HG02938 (cell line): ENCODE results near the gene RPS21.

ENCODE experiments used
- ATAC-seq: cut with Tn5 transposase; IDR thresholded peaks from one replicate; pipeline ENCODE4 v1.9.1; 2021; ENCODE audit warnings: mild to moderate bottlenecking, moderate library complexity; ENCODE audit not compliant: unreplicated experiment

The RPS21 gene

DNA sequence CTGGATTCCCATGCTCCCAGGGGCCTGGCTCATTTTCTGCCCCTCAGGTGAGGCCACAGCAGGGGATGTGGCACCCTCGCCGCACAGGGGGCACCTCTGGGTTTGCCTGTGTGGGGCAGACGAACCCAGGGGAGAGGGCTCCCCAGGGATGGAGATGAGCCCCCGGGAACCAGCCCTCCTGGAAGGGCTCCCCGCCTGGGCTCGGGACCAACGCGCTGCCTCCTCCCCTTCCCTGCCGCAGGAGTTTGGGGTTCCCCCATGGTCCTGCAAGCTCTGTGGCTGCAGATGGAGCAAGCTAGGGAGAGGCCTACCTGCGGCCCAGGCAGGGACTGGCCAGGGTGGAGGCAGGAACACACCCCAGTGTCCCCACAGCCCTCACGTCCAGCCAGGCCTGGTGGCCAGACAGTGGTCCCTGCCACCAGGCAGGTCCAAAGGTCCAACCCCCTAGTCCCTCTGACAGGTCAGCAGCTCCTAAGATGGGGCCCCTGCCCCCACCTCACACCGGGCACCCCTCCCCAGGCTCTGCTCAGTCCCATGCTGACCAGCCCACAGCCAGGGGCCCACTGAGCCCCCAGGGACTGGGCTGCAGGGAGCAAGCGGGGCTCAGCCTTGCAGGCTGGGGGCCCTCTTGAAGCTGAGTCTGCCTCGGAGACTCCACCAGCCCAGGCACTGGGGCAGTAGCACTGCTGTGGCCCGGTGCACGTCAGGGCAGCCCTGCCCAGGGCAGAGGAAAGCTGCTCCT is 33.4 kb upstream of the RPS21 start:
- ATAC-seq, result no peak

DNA sequence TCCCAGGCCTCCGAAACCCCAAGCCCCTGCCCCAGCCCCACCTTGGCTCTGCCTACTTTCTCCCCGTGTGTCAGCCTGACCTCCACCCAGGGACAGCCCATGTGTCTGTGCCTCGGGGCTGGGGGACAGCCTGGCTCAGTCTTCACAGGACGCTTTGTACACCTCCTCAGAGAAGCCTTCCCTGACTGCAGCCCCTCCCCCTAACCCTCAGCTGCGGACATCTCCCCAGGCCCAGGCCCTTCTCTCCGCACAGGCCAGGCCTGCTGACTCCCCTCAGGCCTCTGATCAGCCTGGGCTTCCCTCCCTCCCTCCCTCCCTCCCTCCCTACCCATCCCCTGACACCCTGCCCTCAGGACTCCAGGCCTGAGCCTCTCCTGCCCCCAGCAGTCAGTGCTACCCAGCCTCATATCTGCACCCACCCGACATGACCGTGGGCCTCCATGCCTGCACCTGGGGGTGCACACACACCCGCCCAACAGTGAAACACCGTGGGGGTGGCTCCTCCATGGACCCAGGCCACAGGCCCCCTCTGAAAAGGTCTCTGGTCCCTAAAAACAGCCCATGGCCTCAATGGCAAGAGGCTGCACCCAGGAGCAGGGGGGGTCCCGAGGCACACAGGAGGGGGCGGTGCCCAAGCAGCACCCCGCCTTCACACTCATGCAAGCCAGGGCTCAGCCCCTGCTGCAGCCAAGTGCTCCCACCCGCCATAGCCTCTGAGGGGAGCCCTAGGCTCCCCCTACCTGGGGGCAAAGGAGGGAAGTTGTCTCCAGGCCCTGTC is 32.7 kb upstream of the RPS21 start:
- no peak for ATAC-seq

DNA sequence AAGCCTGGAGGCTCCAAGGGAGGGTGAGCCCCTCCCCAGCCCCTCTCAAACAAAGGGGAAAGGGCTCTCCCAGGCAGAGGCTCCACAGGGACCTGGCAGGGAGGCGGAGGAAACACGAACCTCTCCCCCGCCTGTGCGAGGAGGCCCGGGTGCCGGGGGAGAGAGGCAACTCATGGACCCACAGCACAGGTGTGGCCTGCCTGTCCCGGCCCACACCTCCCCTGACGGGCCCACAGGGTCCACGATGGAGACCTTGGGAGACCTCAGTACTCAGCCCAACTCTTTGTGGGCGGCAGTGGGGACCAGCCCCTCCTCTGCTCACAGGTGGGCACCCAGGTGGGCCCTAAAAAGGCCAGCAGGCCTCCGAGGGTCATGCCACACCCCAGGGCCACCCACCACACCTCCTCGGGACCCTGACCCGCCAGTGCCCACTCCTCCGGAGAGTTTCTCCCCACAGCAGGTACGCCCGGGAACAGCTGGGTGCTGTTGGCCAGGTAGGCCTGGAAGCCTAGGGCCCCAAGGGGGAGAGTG is 32.0 kb upstream of the RPS21 start:
- ATAC-seq, result no peak

DNA sequence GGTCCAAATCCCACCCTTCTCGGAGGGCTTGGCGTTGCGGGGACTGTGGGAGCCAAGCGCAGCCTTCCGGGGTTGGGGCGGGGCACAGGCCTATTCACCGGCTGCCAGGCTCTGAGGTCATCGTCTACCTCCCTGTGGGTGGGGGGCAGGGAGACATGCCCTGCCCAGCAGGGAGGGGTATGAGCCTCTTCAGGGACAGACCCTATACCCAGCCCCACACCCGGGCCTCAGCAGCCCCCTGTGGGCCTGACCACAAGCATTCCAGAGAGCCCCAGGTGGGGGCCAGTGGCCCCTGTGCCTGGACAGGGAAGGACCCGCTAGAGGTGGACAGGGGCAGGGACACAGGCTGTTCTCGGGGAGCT is 31.4 kb upstream of the RPS21 start:
- ATAC-seq, result no peak

DNA sequence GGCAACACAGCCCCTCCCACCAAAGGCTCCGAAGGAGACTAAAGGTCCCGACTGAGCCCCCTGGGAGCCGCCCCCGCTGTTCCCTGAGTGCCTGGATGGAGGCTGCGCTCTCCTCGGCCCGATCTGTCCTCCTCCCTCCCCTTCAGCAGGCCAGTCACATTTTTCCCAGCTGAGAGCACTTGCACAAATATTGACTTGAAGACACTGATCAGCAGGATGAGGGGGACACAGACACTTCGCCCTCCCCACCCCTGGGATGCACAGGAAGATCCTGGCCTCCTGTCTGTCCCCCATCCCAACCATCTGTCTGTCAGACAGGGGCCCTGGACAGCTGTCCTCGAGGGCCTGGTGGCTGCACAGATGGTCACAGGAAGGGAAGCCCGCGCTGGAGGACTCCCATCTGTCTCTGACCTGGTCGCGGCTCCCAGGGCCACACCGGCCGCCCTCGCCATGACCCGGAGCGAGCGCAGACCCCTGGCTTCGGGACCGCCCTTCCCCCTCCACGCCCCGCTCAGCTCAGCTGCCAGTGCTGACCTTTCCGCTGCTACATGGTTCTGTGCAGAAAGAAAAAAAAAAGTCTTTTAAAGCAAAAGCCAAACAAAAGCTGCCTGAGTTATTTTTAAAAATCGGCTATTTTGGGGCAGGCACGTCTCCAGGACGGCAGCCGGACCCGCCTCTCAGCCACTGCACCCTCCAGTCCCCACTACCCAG is 30.9 kb upstream of the RPS21 start:
- no peak for ATAC-seq

DNA sequence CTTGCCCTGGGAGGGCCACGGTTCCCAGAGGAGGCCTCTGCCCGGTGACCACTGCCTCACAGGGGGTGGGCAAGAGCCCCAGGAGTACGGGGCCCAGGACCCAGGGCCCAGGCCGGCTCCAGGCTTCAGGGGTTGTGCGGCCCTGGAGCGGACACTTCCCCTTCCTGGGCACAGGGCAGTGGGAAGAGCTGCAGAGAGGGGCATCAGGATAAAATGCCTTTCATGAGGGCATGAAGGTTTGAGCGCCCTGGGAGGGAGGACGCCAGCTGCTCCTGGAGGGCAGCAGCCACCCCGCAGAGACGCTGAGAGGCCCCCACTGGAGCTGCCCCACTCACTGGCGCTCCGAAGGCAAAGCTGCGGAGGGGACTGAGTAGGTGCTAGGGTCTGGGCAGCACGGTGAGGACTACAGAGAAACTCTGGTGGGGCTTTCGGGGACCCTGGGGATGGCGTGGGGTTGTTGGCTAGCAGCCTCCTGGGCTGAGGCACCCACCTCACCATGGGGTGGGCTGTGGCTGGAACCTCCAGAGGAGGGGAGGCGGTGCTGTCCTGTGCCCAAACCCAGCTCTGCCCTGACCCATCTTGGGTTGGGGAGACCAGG is 30.2 kb upstream of the RPS21 start:
- ATAC-seq, result no peak

DNA sequence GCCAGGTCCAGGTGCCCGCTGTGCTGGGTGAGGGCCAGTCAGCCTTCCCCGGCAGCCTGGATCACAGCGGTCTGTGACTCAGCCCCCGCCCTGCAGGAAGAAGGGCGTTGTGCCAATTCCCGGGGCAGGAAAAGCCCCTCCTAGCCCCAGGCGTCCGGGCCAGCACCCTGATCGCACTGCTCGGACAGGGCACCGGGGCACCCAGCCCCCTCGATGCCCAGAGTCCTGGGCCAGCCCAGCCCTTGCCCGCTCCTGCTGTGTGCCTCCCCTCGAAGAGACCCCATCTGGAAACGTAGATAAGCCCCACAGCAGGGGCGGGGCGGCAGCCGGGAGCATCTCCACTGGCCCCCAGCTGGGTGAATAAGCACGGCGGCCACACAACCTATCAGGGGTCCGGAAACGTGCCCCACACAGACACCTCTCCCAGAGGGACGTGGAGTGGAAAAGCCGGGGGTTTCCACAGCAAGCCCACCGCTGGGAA is 29.7 kb upstream of the RPS21 start:
- no peak for ATAC-seq

DNA sequence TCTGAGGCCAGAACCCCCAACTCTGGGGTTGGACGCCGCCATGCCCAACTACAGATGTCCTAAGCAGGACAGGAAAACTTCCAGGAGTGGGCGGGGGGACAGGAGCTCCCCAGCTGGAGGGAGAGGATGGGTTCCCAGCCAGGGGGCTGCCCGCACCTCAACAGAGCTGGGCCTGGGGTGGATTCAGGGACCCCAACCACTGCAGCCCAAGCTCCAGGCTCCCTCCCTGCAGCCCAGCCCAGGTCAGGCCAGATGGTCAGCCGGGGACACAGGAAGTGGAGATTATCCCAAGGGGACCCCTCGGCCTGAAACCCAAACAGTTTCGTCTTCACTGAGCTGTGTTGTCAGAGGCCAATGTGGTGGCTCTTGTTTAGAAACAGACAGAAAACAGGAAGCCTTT is 29.2 kb upstream of the RPS21 start:
- ATAC-seq, result no peak

DNA sequence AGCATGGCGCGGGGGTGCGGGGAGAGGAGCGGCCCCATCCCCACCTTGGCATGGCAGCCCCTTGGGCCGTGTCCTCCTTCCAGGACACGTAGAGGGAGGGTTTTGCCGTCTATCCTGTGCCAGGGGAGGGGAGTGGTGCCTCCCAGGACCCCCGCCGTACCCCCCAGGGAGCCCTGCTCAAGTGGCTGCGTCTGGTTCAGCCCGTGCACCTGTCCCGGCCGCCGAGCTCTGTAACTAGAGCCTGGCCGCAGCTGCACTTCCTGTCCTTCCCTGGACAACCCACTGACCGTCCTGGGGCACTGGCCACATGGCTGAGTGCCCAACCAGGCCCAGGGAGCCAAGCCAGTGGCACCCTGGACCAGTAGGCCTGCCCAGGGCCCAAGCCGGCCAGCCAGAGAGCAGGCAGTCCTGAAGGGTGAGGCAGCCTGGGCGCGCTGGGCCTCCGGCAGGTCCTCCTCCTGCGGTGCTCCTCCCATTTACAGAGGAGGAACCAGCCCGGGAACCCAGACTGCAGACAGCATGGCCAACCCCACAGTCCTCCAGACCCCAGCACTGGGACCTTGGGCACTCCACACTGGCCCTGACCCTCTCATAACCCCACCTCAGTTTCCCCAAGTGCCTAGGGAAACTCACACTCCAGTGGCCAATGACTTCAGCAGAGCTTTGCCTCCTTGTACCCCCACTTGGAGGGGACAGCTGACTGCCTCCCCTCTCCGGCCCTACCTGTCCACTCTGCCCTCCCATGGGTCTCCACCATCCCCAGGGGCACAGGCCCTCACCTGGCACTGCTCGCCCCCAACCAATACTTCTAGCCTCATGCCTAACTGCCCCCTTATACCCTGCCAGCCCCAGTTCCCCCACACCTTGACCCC is 28.5 kb upstream of the RPS21 start:
- no peak for ATAC-seq

DNA sequence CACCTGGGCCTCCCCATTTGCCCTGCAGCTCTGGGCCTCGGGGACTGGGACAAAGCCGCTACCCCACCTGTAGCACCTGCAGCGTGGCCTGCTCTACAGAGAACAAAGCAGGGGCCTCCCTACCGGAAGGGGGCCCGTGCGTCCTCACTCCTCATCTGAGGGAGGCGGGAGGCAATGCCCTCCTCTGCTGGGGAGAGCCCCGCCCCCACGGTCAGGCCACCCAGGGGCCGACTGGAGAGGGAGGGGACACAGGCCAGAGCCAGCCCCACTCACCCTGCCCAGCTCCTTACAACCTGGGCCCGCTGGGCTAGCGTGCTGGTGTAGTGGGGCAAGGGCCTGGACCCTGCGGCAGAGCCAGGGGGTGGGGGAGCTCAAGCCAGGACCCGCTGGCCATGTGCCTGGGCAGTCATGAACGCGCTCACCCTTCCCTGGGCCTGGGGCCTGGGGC is 27.8 kb upstream of the RPS21 start:
- ATAC-seq, result no peak

DNA sequence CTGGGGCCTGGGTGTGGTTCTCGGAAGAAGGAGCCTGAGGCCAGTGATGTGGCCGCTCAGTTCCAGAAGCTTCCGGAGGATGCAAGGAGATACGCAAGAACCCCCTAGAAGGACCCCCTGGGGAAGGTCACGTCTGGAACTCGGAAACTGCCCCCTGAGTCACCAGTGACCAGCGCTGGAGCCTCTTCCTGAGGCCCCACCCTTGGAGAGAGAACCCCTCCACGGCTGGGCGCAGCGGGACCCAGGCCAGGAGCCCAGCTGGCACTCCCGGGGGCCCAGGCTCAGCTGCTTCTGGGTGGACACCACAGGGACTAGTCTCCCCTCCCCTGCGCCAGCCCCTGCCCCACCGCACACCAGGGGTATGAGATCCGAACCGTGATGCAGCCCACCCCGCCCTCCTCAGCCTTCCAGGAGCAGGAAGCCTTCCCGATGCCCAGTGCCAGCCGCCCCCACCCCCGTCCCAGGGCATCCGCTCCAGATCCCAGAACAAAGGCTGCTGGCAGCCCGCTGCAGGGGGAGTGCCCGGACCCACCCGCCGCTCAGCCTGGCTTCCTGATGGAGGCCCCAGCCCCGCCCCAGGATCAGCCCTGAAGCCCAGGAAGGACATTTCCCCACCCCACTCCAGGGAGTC is 27.3 kb upstream of the RPS21 start:
- ATAC-seq, result no peak

DNA sequence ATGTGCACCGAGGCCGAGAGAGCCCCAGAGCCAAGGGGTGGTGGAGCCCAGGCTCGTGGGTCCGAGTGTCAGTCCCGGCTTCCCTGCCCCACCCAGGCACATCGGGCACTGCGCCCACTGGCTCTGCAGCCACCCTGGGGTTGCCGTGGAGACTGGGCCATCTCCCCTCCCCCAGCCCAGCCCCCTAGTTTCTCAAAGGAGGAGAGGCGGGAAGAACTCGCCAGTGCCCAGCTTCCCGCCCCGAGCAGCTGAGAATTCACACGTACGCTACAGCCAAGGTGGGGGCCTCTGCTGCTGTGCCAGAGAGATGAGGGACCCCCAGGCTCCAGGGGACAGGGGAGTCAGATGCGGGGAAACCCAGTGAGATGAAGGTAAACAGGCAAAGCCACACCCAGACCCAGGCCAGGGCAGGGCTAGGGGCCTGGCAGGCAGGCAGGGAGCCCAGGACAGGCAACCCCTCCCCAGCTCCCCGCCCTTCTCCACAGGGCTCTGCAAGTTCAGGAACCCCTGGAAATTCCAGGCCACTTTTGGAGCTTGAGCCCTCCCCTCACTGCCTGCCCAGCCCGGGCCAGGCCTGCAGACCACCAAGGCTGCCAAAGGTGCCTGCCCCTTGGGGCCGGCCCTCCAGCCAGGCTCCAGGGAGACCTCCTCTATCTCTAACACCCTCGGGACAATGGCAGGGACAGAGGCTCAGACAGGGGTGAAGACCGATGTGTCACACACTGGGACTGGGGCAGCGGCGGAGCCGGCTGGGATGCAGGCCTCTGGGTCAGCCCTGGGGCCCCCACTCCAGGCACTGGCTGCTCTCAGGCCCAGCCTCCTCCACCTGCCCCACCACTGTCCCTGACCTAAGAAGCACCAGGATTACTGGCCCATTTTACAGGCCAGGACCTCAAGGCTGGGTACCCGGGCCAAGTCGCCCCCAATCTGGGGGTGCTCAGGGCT is 25.8 kb upstream of the RPS21 start:
- ATAC-seq, result no peak

DNA sequence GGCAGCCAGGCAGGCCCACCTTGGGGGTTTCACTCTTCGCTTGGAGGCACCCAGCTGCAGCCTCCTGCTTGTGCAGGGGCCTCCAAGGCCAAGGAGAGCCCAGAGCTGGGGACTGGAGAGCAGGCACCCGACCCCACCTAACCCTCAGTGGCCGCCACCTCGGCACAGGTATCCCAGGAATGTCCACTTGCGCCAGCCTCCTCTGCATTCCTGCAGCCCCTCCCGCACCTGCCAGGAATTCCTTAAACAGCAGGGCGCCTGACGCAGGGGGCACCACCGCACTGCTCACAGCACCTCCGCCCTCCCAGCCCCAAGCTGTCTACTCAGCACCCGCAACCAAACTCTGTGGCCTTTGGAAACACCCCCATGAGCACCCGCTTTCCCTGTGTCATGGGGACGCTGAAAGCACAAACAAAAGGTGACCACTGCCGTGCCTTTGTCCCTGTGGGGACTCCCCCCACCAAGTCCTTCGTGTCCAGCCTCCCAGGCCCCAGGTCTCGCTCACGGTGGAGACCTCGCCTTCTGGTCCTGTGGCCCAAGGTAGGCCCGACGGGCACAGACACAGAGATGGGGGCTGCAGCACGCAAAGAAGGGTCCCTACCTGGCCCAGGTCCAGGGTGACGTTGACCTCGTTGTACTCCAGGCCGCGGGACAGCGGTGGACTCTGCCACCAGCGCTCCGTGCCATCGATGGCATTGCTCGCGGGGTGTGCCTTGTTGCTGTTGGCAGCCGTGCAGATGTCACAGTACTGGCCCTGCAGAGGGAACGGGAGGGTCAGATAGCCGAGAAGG is 24.9 kb upstream of the RPS21 start:
- no peak for ATAC-seq

DNA sequence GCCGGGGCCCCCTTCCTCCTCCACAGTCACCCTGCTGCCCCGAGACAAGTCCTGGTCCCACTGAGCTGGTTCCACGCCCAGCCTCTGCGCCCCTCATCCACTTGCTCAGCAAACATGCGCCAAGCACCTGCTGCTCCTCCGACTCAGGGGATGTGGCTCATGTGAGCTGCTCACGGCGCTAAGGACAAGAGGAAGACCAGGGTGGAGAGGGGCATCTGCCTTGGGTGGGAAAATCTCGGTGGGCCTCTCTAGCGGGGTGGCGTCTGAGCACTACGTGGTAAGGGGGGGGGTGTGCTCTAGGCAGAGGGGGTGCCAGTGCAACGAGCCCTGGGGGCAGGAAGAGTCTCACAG is 24.3 kb upstream of the RPS21 start:
- ATAC-seq, result no peak

DNA sequence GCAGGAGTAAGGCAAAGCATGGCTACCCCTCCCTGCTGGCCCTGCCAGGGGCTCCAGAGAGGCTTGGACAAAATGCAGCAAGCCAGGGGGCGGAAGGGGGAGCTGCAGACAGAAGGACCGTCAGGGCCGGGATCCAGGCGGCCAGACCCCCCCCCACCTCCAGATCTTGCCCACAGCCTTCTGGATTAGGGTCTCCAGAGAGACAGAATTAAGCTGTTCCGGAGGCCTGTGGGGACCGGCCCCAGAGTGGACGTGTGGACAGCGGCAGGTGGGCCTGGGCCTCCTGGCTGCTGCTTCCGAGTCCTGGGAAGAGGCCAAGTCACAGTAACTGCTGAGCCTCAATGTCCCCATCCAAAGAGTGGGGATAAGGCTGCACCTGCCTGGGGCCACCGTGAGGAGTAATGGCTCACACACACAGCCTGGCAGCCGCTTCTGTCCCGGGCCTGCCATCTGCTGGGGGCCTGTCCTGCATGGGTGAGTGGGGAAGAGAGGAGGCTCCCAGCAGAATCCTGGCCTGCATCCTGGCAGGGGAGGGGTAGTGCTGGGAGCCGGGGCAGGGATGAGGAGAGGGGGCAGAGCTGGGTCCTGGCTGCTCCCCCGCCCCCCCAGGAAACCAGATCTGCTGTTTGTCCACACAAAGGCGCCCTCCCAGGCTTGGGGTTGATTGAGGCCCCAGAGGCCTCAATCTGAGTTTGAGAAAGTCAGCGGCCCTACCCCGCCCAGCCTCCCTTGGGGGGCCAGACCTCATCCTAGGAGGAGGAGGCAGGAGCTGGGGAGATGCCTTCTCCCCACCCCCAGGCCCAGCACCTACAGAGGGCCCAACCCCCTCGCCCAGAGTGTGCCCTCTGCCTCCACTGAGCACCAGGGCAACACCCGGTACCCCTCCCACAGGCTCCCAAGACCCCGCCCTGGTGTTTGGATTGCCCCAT is 23.6 kb upstream of the RPS21 start:
- no peak for ATAC-seq

DNA sequence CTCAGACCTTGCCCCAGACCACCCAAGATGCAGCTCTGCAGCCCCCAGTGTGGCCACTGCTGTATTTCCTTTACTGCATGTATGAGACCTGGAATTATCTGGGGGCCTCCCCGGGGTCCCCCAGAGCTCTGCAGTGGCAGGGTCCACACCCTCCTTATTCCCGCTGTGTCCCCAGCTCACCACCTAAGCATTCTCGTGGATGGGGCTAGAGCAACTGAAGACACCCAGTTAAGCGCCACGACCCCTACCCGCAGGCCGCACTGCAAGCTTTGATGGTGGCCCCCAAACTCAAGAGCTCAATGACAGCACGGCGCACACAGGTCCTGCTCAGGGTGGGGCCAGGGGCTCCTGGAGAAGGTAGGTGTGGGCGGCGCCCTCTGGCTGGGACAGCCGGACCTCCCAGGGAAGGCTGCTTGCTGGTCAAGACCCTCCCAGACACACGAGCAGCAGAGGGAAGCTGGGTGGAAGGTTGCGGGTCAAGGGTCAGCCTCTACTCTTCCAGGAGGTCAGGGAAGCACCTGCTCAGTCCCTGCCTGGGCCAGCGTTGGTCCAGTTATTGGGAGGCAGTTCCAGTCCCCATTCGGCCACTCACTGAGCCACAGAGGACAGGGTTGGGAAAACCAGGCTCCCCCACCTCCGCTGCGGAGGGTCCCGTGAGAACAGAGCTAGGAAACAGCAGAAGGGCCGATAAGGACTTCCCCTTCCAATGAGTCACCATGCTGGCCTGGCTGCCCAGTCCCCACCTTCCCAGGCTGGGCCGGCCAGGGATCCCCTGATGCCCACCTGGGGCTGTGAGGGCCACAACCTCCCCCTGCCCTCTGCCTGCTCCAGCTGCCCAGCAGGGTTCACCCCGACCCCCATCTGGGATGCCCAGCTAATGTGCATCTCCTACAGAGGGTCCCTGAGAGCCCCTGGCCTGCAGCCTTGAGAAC is 22.7 kb upstream of the RPS21 start:
- ATAC-seq, result no peak
